Right renal pelvis (tissue), 4 donors: ENCODE results near the gene HEPN1. TPM values are rescaled to one million over a fixed set of nuclear protein-coding genes. Genes with fewer than 3 reads are reported as not detected.

Experiments
- DNase-seq, 4 donors: peaks; one replicate each; pipeline ENCODE4 v3.0.0-alpha.2; 2013; ENCODE audit warnings: low read depth in 4 of 4, low spot score in 3 of 4, missing footprints in 1 of 4
- polyA plus RNA-seq, 4 donors: library from polyadenylated mRNA; unstranded; fragments of 120-200 nt; gene quantifications; one replicate each; pipeline ENCODE4 v1.2.1, GENCODE V29; 2013; ENCODE audit not compliant: insufficient read length in 4 of 4

HEPN1 gene
- polyA plus RNA-seq, 4 donors, result 1.1 to 1.3 (median 1.3) TPM

DNA sequence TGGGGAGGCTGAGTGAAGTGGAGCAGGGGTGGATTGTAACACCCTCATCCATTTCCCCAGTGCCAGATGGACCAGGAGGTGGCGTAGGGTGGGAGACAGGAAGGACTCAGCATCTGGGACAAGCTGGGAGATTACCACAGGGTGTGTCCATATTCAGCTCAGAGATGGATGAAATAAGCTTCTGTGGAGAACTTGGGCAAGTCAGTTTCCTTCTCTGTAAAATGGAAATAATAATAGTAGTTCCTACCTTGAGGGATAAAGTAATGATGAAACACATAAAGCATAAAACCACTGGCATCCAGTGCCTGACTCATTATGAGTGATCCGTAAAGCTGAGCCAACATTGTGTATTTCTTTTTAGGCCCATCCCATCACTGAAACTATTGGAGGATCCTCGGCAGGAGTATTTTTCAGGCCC, 20.8 kb upstream of the HEPN1 start:
- no peak for DNase-seq

DNA sequence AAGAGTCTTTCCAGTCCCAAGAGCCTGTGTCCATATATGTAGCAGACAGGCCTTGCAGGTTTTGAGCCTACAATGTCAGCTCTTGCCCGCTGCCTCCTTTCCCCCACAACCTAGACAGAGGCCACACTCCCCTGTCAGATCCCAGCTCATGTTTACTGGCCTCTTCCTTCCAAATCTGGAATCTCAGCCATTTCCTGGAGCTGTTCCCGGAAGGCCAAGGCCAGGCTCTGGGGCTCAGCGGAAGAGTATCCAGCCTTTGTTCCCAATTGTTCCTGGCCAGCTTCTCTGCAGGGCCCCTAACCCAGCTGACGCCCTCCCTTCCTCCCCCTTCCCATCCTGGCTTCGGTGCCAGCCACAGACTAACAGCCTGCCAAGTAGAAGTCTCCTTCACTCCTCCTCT, 20.3 kb upstream of the HEPN1 start:
- DNase-seq, result peak in 1 of 4 donors; percentile 20

DNA sequence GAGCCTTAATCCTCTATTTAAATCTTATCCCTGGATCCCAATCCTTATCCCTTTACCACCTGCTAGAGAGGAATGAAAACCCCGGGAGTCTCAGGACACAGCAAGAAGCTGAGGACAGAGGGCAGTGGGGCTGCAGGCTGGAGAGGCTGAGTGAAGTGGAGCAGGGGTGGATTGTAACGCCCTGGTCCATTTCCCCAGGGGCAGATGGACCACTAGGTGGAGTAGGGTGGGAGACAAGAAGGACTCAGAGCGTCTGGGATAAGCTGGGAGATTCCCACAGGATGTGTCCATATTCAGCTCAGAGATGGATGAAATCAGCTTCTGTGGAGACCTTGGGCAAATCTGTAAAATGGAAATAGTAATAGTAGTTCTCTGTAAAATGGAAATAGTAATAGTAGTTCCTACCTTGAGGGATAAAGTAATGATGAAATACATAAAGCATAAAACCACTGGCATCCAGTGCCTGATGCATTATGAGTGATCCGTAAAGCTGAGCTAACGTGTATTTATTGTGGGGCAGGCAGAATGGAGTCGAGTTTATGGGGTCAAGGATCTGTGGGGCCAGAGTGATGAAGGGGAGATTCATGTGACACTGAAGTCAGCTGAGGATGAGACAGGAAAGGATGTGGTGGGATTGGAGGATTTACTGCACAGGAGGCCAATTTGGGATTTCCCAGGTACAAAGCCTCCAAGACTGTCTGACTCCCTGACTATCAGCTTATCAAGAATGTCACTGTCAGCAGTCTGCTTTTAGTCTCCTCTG, 19.5 kb upstream of the HEPN1 start:
- no peak for DNase-seq

DNA sequence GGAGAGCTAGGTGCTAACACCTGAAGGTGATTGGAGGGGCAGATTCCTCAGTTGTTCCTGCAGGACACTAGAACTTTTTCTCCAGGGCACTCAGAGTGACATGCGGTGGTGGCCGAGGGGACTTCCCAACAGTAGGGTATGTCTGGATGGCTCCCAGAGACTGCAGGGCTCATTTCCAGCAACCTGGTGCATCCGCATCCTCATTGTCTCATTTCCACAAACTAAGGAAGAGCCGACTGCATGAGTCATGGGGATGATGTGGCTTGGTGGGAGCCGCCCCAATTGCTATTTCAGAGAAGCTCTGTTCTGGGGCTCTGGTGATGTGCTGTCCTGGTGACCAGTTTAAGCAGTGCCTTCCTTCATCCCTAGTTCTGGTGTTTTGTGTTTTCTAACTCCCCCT, 18.6 kb upstream of the HEPN1 start:
- DNase-seq, result no peak

DNA sequence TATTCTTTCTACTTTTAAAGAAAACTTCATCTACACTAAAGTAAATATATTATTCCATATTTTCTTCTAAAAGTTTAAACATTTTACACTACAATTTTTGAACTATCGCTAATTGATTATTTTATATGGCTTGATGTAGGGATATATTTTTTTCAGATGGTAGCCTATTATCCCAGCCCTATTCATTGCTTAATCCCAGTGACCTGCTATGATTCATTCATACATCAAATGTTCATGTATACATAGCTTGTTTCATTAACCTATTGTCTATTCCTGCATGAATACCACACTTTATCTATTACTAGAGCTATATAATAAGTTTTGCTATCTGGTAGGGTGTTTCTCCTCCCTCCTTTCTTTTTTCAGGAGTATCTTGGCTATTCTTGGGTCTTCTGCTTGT, 16.4 kb upstream of the HEPN1 start:
- no peak for DNase-seq

DNA sequence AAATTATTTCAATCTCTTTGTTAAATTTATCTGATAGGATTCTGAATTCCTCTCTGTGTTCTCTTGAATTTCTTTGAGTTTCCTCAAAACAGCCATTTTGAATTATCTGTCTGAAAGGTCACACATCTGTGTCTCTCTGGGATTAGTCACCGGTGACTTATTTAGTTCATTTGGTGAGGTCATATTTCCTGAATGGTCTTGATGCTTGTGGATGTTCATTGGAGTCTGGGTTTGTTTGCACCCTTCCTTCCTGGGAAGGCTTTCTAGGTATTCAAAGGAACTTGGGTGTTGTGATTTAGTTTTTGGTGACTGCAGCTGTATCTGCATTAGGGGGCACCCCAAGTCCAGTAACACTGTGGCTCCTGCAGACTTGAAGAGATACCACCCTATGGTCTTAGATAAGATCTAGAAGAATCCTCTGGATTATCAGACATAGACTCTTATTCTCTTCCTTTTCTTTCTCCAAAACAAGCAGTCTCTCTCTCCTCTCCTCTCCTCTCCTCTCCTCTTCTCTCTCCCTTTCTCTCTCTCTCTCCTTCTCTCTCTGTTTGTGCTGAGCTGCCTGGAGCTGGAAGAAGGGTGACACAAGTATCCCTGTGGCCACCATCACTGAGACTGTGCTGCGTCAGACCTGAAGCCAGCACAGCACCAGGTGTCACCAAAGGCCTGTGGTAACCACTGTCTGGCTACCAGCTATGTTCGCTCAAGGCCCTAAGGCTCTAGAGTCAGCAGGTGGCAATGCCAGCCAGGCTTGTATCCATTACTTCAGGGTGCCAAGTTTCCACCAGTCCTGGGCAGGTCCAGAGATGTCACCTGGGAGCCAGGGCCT, 3.3 kb upstream of the HEPN1 start:
- DNase-seq, result no peak

DNA sequence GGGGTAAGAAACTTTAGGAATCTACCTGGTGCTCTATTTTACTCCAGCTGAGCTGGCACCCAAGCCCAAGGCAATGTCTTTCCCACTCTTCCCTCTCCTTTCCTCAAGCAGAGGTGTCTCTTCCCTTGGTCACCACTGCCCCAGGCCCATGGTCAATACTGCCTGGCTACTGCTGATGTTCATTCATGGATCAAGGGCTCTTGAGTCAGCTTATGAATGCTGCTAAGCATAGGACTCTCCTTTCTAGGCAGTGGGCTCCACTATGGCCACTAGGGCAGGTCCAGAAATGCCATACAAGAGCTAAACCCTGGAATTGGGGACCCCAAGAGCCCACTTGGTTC, 2.7 kb upstream of the HEPN1 start:
- no peak for DNase-seq

DNA sequence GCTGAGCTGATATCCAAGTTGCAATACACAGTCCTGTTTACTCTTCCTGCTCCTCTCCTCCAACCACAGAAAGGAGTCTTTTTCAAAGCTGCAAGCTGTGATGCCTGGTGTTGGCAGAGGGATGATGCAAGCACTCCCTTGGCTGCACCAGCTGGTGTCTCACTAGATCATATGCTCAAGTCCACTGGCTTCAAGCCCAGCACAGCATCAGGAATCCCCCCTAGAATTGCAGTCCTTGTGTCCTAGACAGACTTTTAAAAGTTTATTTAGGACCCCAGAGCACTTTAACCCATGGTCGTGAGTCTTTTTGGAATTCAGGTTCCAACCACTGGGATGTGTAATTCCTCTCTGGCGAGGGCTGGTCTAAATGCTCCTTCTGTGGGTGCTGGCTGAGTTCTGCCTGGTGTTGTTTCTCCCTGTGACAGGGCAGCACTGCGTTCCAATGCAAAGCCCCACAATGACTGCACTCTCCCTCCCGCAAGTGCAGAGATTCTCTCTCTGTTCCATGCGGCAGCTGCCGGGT, 1.9 kb upstream of the HEPN1 start:
- DNase-seq, result no peak

DNA sequence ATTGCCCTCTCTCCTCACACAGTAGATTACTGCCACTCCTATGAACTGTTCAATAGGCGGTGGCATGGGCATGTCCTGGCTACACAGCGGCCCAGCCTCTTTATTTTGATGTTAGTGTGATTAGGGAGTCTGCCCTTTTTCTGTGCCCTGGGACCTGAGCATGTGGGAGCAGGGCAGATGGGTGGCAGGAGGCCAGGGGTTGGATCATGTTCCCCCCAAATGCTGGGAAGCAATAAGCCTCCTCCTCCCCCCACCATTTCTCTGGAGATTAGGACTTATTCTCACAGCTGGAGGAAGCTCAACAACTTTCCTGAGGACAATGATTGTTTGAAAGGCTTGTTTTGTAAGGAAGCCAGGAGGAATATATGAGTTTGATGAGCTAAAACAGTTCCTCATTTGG, 848 bp downstream of the HEPN1 start:
- no peak for DNase-seq

DNA sequence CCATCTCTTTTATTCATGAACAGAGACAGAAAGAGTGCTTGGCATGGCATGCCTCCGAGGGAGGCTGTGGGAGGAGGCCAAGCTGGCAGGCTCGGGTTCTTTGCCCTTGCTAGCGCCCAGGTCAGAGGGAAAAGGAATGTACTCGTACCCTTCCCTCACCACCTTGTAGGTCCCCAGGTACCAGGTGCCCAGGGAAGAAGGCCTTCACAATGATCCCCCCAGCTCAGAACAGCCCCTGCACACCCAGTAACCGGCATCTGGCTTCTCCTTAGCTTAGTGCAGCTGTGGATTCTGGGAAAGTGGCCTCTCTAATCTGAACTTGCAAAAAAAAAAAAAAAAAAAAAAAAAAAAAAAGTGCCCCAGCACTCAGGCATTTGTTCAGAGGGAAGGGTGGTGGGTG, 1.3 kb downstream of the HEPN1 start:
- DNase-seq, result no peak

DNA sequence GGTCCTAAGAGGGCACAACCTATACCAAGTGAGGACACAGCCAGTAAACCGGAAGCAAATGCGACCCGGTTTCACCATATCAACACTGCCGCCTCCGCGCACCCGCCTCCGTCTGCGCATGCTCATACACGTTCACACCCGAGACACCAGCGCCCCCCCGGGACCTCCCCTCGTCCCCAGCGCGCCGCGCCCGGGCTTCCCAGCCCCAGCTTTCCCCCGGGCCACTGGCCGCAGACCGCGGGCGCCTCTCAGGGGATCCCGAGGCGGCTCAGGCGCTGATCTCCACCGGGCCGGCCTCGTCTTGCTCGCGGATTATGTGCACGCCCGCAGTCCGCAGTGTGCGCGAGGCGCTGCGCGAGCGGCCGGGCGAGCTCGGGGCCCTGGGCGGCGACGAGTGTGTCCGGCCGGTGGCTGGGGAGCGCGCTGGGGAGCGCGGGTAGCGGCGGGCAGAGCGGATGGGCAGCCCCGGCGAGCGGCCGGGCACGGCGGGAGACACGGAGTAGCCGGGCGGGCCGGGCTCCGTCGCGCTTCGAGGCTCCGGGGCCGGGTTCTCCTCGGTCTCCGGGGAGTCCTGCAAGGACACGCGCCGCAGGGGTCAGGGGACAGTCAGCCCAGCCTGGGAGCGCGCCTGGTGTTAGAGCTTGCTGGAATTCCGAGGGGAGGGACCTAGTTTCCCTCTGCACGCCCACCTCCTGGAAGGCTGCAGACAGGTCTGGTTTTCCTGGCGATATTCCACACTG, 2.0 kb downstream of the HEPN1 start:
- peak; percentile 64 to 81 (median 72) for DNase-seq

DNA sequence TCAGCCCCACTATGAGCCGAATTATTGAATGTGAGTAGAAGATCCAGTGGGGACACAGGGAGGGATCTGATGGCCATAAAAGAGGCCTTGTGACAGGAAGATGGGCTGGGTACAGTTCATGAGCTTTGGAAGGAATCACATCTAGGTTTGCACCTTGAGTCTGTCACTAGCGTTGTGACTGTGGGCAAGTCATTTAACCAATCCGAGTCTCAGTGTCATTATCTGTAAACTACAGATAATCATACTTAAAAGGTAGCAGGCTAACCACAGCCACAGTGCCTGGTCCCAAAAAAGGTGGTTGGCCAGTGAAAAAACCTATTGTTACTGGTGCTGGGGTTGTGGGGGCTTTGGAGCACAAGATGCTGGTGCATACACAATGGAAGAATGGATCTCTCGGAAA, 3.8 kb downstream of the HEPN1 start:
- DNase-seq, result no peak

DNA sequence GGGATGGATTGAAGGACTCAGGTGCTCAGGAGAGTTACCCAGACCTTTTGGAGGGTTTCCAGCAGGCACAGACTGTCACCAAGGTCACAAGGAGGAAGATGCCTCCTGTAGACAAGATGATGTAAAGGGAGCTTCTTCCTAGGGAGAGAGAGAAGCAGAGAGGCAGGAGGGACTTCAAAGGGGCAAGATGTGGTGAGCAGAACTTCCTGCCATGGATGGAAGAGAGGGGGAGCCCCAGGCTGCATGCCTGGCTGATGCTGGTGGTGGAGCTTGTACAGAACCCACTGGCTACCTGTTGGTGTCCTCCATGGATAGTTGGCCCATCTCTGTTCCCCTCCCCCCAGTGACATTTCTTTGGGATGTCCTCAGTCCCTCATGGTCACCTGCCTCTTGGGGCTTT, 4.2 kb downstream of the HEPN1 start:
- DNase-seq, result no peak

DNA sequence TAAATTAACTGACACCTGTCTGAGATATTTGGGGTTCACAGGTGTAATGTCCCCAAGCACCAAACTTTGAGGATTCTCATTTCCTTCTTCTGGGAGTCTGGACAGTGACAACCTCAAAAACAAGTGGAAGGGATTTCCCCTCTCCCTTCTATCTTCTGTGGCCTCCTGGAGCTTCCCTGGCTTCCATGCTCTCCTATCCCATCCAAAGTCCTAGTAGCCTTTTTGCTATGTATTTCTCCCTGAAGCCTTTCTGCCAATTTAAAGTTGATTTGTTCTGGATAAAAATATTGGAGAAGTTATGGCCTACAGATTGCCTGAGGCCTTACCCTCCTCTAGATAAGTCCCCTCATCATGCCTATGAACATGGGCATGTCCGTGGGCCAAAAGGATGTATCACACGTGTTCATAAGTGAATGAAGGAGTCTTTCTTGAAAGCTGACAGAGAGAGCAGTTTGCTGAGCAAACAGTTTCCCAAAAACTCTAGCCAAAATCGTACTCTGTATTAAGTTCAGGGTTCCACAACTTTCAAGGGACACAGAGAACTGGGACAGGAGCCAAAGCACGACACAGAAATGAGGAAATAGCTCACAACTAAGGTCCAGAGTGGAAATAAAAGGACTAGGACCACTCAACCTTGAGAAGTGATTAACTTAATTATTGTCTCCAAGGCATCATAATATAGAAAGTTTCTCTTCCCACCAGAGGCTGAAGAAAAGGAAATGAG, 10.1 kb downstream of the HEPN1 start:
- DNase-seq, result no peak

DNA sequence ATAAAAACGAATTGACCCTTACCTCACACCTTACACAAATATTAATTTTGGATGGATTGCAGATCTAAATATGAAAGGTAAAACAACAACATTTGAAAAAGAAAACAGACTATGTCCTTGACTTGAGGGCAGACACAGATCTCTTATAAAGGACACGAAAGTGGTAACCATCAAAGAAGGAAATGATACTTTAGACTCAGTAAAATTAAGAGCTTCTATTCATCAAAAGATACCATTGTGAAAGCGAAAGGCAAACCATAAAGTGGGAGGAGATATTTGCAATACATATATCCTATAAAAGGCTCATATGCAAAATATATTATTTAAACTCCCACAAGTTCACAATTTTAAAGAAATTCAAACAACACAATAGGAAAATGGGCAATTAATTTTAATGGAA, 11.7 kb downstream of the HEPN1 start:
- no peak for DNase-seq

DNA sequence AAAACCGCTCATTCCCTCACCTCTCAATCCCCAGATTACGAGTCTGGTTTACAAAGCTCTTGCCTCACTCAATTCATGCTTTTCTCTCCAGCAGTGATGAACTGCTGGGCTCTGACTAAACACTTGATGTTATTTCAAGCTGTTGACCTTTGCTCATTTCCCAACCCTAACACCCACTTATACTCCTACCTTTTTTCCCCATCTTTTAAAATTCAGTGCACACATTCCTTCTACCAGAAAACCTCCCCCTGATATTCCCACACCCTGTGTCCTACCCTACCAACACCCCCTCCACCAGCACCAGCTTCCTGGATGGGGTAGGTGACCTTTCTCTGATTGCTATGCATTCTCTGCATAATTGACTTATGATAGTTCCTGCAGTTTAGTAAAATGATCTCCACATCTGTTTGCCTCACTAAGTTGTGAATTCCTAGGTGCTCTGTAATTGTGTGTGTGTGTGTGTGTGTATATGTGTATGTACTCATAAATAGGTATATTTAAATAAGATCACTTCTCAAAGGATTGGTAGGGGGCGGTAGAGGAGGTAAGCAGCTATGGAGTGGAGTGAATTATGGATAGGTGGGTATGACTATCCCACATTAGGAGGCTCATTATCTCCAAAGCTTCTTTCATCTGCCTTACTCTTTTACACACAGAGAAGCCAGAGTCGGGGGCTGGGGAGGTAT, 16.0 kb downstream of the HEPN1 start:
- DNase-seq, result no peak

DNA sequence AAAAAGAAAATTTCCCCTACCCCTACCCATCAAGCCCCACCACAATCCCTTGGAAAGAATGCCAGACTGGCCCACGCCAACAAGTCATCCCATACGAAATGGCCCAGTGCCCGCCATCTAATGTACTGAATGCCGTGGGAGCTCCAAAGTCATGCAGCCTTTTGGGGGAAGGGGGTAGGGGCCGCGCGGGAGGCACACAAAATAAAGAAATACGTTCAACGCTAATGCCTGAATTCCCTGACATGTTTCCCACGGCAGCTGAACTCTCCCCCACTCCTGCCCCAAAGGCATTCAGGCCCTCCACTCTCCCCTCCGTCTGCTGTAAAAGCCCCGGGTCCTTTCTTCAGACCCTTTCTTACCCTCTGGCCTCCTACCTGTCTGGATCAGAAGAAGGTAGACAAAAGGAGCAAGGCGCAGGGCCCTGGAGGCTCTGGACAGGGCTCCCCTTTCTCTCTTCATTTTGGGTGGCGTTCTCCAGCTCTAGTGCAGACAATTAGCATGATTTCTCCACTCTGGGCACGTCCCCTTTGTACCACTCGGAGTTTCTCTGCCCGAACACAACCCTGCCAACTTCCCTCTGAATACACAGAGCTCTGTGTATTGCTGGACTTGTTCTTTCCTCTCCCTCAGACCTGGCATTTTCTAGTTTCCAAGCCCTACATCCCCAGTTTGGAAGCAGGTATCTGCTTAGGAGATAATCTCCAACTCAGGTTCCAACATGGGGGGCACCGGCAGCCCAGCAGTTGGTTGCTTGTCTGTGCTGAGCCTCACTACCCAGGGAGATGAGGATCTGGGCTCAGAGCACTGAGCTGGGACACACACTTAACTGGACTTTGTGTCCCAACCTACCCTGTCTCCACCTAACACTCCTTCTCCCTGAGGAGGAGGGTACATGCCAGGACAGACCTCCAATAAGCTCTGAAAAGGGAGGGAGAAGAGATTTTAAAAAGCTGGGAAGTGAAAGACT, 16.8 kb downstream of the HEPN1 start, which contains the start of gene HEPACAM:
TSS of gene HEPACAM (minus strand) at position 500 of the 967 bp plus-strand sequence. CDS start at position 459, 41 bp downstream.
- DNase-seq, result no peak

DNA sequence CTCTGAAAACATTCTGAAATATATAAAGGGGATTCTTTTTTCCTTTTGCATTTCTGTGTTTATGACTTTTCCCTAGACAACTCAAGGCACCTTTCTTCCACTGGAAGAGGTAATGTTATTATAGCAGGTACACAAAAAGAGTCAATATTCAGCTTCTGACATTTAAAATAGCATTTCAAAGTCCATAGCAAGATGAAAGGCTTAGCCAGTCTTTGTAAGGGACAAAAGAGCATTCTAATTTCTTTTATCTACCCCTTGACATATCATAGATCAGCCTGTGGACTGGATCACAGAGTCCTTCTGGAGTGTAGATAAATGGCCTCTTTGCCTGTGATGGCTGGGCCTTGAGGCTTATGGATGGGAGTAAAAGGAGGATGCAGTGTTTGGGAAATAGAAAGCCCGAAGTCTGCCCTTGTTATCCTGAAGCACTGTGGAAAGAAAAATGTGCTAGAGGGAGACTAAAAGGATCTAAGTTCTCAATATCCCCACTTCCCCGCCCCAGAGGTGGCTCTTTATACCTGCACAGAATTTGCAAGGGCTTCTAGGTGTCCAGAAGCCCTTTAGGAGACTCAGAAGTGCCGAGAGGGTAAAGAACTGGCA, 18.4 kb downstream of the HEPN1 start:
- no peak for DNase-seq
